ENCODE measurements around the gene ANKRD60.

- TF ChIP-seq RELA (CRISPR knock-in tag; IDR thresholded peaks at IDR 0.05; ENCODE audit: borderline replicate concordance): no peak
- TF ChIP-seq CTCF (IDR thresholded peaks at IDR 0.05): no peak
- no peak for TF ChIP-seq CREB1 (CRISPR knock-in tag; IDR thresholded peaks at IDR 0.05)
- TF ChIP-seq SP1 (CRISPR knock-in tag; conservative IDR thresholded peaks at IDR 0.05): no peak
- TF ChIP-seq NFE2L1 (CRISPR knock-in tag; IDR thresholded peaks at IDR 0.05): no peak
Observed at GRCh38 chr20:58245931-58246330, 17.5 kb upstream of the ANKRD60 start.

Measured in WTC11 (cell line).